Coronary artery (tissue), 2 donors: ENCODE results near the gene MGLL.

Source experiments
- DNase-seq: peaks from one replicate; pipeline ENCODE4 v3.0.0-alpha.2; 2017; ENCODE audit warnings: low spot score
- H3K27ac ChIP-seq, 2 donors: fragments of 200-600 bp; sonication (generic); one replicate each; pipeline ENCODE4 v1.5.1; 2016 to 2019
- H3K4me3 ChIP-seq: fragments of 200-600 bp; sonication (generic); 2 replicates; pipeline ENCODE4 v1.5.1; 2016; ENCODE audit warnings: mild to moderate bottlenecking, moderate library complexity
- CTCF ChIP-seq: fragments of 200-600 bp; sonication (generic); IDR thresholded peaks from one replicate; pipeline ENCODE4 v1.5.1; 2019; ENCODE audit warnings: antibody characterized with exemption

The MGLL gene

GRCh38 chr3:127666676-127667075, 155.6 kb downstream of the MGLL start:
- peak; percentile 24 for DNase-seq
- Histone ChIP-seq H3K4me3 (no peak overlapping the region), H3K27ac (no peak overlapping the region)
- TF ChIP-seq CTCF = no peak

- peak; percentile 21 for DNase-seq
- Histone ChIP-seq H3K27ac (no peak overlapping the region), H3K4me3 (no peak overlapping the region)
- TF ChIP-seq CTCF = no peak
Observed at GRCh38 chr3:127665586-127665985, 156.7 kb downstream of the MGLL start.

GRCh38 chr3:127665165-127665564, 157.2 kb downstream of the MGLL start:
- TF ChIP-seq CTCF = no peak

DNA sequence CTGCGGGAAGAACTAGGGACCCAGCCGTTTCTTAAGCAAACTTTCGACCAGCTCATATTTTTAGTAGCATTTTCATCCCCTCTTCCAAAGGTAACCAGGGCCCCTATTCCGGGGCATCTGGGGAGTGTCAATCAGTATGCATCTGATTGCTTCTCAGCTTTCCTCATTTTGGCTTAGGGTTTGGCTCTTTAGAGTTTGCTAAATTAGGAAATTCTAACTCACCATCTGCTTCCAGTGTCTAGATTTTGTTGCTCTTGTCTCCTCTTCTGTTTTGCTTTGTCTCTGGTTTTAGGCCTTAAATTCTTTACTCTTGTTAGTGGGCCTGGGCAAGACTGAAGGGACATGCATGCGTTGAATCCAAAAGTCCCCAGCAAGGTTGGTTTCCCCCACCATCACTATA, 159.2 kb downstream of the MGLL start:
- H3K27ac ChIP-seq = no peak overlapping the region
- H3K4me3 ChIP-seq = no peak overlapping the region
- peak; percentile 8 for DNase-seq
- no peak for TF ChIP-seq CTCF

More at GRCh38 chr3:127665165-127665564, 157.2 kb downstream of the MGLL start:
- no peak for DNase-seq
- Histone ChIP-seq H3K4me3 (no peak overlapping the region), H3K27ac (no peak overlapping the region)

DNA sequence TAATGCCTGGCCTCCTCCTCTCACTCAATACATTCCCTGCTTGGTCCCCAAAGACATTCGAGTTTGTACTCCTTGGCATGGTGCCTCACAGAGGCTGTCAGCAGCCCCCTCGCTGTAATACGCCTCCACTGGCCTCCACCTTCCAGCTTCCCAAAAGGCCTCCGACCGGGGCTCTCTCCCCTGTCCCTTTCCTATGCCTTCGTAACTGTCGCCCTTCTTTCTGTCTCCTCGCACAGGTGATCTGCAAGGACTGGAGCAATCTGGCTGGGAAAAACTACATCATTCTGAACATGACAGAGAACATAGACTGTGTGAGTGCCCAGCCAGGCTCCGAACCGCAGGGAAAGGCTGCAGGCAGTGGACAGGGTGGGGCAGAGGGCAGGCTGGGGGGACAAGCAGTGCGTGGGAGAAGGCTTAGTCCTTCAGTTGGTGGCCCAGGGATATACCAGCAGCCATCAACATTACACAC, 160.3 kb downstream of the MGLL start:
- peak overlapping the region in 1 of 2 donors; percentile 56 for H3K27ac ChIP-seq
- DNase-seq = peak; percentile 67
- no peak for TF ChIP-seq CTCF
- no peak overlapping the region for H3K4me3 ChIP-seq

GRCh38 chr3:127661600-127661999, 160.7 kb downstream of the MGLL start:
- peak; percentile 61 for DNase-seq
- Histone ChIP-seq H3K27ac (peak overlapping the region in 1 of 2 donors; percentile 56), H3K4me3 (no peak overlapping the region)
- no peak for TF ChIP-seq CTCF

DNA sequence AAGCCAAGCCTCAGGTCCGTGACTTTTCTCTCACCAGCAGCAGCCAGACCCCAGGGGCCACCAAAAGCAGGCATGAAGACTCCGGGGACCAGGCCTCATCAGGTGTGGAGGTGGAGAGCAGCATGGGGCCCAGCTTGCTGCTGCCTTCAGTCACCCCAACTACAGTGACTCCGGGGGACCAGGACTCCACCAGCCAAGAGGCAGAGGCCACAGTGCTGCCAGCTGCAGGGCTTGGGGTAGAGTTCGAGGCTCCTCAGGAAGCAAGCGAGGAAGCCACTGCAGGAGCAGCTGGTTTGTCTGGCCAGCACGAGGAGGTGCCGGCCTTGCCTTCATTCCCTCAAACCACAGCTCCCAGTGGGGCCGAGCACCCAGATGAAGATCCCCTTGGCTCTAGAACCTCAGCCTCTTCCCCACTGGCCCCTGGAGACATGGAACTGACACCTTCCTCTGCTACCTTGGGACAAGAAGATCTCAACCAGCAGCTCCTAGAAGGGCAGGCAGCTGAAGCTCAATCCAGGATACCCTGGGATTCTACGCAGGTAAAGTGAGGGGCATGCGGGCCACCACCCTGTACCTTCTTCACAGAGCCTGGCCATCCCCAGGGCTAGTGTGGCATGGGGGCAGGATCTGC, 161.6 kb downstream of the MGLL start:
- TF ChIP-seq CTCF = no peak
- H3K4me3 ChIP-seq = no peak overlapping the region
- DNase-seq = no peak
- H3K27ac ChIP-seq = no peak overlapping the region
